Activated naive CD8-positive, alpha-beta T cell (primary cell): ENCODE data around the gene STRA6.
"Not testable (repeated sequence)": the region's sequence is repeated elsewhere in the genome, so short reads cannot be mapped to it uniquely, and the experiment has no call there.

Experiments
- H3K27ac Mint-ChIP-seq: one replicate; pipeline ENCODE4 v1.8.0; 2021; ENCODE audit warnings: mixed read lengths
- H3K27me3 Mint-ChIP-seq: one replicate; pipeline ENCODE4 v1.8.0; 2021; ENCODE audit warnings: mixed read lengths
- H3K36me3 Mint-ChIP-seq: one replicate; pipeline ENCODE4 v1.8.0; 2021; ENCODE audit warnings: mixed read lengths
- H3K4me1 Mint-ChIP-seq: one replicate; pipeline ENCODE4 v1.8.0; 2021; ENCODE audit warnings: low read depth, mixed read lengths
- H3K4me3 Mint-ChIP-seq: one replicate; pipeline ENCODE4 v1.8.0; 2021; ENCODE audit warnings: mild to moderate bottlenecking, mixed read lengths
- H3K9me3 Mint-ChIP-seq: one replicate; pipeline ENCODE4 v1.8.0; 2021; ENCODE audit warnings: low read depth, mixed read lengths

The STRA6 gene

DNA sequence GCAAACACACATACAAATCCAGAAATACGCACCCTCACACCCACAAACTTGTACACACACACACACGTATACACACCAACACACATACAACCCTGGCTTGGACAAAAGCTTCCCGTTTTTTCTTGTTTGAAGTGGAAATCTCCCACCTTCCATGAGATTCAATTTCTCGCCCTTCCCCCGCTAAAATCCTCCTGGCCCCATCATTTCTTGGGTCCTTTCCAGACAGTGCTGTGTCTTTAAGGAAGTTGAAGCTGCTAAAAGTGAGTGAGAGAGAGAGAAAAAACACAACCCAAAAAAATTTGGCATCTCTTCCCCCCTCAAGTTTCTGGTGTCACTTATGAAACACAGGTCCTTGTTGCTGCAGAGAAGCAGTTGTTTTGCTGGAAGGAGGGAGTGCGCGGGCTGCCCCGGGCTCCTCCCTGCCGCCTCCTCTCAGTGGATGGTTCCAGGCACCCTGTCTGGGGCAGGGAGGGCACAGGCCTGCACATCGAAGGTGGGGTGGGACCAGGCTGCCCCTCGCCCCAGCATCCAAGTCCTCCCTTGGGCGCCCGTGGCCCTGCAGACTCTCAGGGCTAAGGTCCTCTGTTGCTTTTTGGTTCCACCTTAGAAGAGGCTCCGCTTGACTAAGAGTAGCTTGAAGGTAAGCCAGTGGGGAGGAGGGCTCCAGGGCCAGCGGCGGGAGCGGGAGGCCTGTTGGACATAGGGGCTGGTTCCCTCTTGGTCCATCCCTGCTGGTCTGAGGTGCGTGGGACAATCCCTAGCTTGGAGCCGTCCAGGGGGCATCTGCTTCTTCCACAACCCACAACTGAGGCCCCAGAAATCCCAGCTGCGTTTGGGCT lies 29.0 kb downstream of the STRA6 start, which contains the start of gene ISLR:
Gene ISLR, plus strand, starts transcription at position 331 of the 839 bp plus-strand sequence. CDS start 1,149 bp downstream, outside the sequence.
- Mint-ChIP-seq H3K27me3 (no peaks in the 10 kb centered on the region), H3K27ac (no peak within 1 kb of the TSS), H3K4me1 (no peaks in the 10 kb centered on the region), H3K36me3 (no peaks in the 10 kb centered on the region), H3K4me3 (no peak within 1 kb of the TSS), H3K9me3 (no peaks in the 10 kb centered on the region)

GRCh38 chr15:74172701-74173379 lies 29.7 kb downstream of the STRA6 start:
- Mint-ChIP-seq H3K4me3 (no peak overlapping the region), H3K4me1 (no peaks in the 10 kb centered on the region), H3K27ac (no peak overlapping the region), H3K27me3 (no peaks in the 10 kb centered on the region), H3K36me3 (no peaks in the 10 kb centered on the region), H3K9me3 (no peaks in the 10 kb centered on the region)

DNA sequence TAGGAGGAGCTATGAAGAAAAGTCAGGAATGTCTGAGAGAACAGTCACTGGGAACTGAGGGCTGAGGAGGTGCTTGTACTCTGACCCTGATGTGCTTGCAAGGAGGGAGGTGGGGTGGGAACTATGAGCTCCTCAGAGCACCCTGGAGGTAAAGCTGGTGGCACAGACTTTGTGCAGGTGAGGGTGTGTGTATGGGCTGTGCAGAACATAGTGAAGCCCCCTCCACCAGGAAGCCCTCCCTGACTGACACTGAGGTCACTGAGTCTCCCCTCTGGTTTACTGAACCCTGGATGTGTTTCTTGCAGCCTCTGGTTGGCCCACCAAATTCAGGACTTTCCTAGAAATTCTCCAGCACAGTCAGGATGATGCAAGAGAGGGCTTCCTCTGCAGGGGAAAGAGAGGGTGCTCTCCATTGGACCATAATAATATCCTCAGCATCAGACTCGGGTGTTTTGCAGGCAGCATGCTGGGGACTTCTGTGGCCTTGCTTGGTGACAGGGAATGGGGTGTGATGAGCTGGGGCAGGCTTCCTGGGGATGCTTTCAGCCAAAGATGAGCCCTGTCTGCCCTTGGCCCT lies 30.5 kb downstream of the STRA6 start:
- Mint-ChIP-seq H3K27ac (no peak overlapping the region), H3K4me1 (no peaks in the 10 kb centered on the region), H3K27me3 (no peaks in the 10 kb centered on the region), H3K36me3 (no peaks in the 10 kb centered on the region), H3K9me3 (no peaks in the 10 kb centered on the region), H3K4me3 (no peak overlapping the region)

DNA sequence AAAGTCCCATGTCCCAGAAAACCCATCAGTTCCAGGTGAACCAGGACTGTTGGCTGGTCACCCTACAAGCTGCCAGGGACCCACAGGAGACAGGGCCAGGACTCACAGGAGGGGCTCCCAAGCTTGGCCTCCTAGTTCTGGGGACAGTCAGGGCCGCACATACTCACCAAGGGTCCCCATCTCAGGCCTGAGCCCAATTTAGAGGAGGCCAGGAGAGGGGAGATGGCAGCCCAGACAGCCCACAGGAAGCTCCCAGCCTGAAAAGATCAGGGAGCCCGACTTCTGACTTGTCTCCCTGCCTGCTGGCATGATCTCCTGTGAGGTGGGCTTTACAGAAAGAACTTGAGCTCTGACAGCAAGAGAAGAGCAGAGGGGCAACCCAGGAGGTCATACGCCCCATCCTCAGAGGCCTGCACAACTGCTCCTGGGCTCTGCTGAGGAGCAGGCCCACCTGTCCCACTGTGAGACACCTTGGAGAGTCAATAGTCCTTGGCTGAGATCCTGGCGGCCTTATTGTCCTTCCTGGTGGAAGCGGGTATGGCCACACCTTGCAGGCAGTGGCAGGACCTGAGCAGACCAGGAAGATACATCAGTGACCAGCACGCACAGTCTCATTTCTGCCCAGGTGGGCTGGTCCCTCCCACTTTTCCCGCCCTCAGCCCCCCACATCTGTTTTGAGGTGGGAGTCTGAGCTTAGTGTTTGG lies 31.6 kb downstream of the STRA6 start:
- H3K36me3 Mint-ChIP-seq: no peaks in the 10 kb centered on the region
- no peak overlapping the region for H3K27ac Mint-ChIP-seq
- no peaks in the 10 kb centered on the region for H3K27me3 Mint-ChIP-seq
- H3K4me3 Mint-ChIP-seq: no peak overlapping the region
- no peaks in the 10 kb centered on the region for H3K4me1 Mint-ChIP-seq
- H3K9me3 Mint-ChIP-seq: no peaks in the 10 kb centered on the region

DNA sequence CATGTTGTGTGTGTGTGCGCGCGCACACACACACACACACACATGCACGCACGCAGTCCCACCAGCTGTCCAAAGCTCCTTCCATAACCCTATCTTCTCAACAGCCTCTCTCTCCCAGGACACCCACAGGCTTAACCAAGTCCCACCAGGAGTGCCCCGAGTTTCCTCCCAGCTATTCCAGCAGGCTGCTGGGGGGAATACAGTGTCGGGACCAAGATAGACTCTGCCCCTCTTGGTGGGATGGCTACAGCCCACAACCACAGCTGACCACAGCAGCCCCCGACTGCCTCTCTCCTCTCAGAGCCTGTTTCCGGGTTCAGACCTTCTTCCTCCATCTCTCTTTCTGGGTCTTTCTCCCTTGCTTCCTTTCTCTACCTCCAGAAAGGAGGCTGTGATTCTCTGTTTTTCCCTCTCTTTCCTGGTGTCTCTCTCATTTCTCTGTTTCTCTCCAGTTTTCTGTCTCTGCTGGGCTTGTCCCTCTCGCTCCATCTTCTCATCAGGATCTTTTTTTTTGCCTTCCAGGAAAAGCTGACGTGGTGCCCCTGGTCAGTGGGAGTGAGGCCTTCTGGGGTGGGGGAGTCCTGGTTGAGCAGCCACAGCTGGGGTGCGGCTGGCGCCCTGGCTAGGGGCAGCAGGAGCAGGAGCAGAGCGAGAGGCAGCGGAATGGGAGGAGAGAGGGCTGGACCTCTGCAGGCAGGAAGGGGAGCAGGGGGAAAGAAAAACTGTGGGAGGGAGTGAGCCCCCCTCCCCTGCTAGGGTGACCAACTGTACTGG lies 32.3 kb downstream of the STRA6 start:
- H3K36me3 Mint-ChIP-seq: no peaks in the 10 kb centered on the region
- H3K27me3 Mint-ChIP-seq: no peaks in the 10 kb centered on the region
- H3K27ac Mint-ChIP-seq: no peak overlapping the region
- no peak overlapping the region for H3K4me3 Mint-ChIP-seq
- H3K9me3 Mint-ChIP-seq: no peaks in the 10 kb centered on the region
- no peaks in the 10 kb centered on the region for H3K4me1 Mint-ChIP-seq

- Mint-ChIP-seq H3K27me3 (no peaks in the 10 kb centered on the region), H3K4me1 (no peaks in the 10 kb centered on the region), H3K27ac (no peak overlapping the region), H3K36me3 (no peaks in the 10 kb centered on the region), H3K4me3 (no peak overlapping the region), H3K9me3 (no peaks in the 10 kb centered on the region)
Measured at GRCh38 chr15:74168711-74169126, 33.9 kb downstream of the STRA6 start.

DNA sequence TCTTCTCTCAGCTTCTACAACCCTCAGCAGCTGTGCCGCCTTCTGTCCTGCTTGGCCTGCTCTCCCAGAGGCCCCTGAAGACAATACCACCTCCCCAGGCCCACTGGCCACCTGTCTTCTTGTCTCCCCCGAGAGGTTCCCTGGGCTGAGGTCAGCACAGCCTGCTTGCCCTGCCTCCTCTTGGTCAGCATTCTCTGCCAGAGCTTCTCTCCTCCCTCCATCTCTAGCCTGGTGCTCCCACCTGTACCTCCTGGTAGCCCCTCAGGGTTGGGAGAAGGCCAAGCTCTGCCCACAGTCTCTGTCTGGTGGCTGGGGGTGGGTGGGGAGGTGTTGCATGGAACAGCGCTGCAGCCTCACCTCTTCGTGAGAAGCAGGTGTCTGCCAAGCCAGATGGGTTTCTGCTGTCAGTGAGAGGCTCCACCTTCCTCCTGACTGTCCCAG lies 34.7 kb downstream of the STRA6 start:
- Mint-ChIP-seq H3K36me3 (no peaks in the 10 kb centered on the region), H3K27me3 (peaks cover under 1% of the 10 kb centered on the region), H3K4me1 (no peaks in the 10 kb centered on the region), H3K9me3 (no peaks in the 10 kb centered on the region), H3K4me3 (no peak overlapping the region), H3K27ac (no peak overlapping the region)

GRCh38 chr15:74165461-74165860 lies 37.1 kb downstream of the STRA6 start:
- H3K36me3 Mint-ChIP-seq: no peaks in the 10 kb centered on the region
- H3K27ac Mint-ChIP-seq: no peak overlapping the region
- no peaks in the 10 kb centered on the region for H3K4me1 Mint-ChIP-seq
- peaks cover 3% of the 10 kb centered on the region for H3K27me3 Mint-ChIP-seq
- no peaks in the 10 kb centered on the region for H3K9me3 Mint-ChIP-seq
- H3K4me3 Mint-ChIP-seq: no peak overlapping the region

- not testable (repeated sequence) for H3K27me3 Mint-ChIP-seq, H3K9me3 Mint-ChIP-seq, H3K36me3 Mint-ChIP-seq, H3K27ac Mint-ChIP-seq, H3K4me1 Mint-ChIP-seq, H3K4me3 Mint-ChIP-seq
Measured at GRCh38 chr15:74162195-74162536, 40.4 kb downstream of the STRA6 start.

GRCh38 chr15:74160390-74160789 lies 42.2 kb downstream of the STRA6 start:
- not testable (repeated sequence) for H3K27me3 Mint-ChIP-seq, H3K27ac Mint-ChIP-seq, H3K4me3 Mint-ChIP-seq, H3K36me3 Mint-ChIP-seq, H3K9me3 Mint-ChIP-seq
- H3K4me1 Mint-ChIP-seq: peaks cover 14% of the 10 kb centered on the region

DNA sequence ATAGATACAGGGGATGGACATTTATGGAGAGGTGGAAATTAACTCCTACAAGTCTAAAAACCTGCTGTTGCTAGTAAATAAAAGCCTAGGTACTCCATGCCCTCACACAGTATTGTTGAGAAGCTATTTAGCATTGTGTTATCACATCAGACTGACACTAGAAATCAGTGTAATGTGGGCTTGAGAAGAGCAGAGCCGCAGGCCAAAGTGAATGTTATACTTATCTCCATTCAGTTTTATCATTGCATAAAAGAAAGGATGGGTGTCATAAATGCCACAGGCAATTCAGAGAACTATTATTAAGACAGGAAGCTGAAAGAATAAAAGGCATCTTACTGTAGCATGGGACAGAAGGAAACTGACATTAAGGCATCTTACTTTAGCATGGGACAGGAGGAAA lies 42.8 kb downstream of the STRA6 start:
- Mint-ChIP-seq H3K9me3 (no peaks in the 10 kb centered on the region), H3K27ac (no peak overlapping the region), H3K4me3 (no peak overlapping the region), H3K27me3 (peaks cover 5% of the 10 kb centered on the region), H3K36me3 (no peaks in the 10 kb centered on the region), H3K4me1 (peaks cover 14% of the 10 kb centered on the region)

- Mint-ChIP-seq H3K9me3 (no peaks in the 10 kb centered on the region), H3K36me3 (no peaks in the 10 kb centered on the region), H3K4me3 (no peak overlapping the region), H3K27ac (no peak overlapping the region), H3K4me1 (peaks cover 14% of the 10 kb centered on the region), H3K27me3 (peaks cover 5% of the 10 kb centered on the region)
Measured at GRCh38 chr15:74158855-74159650, 43.5 kb downstream of the STRA6 start.

DNA sequence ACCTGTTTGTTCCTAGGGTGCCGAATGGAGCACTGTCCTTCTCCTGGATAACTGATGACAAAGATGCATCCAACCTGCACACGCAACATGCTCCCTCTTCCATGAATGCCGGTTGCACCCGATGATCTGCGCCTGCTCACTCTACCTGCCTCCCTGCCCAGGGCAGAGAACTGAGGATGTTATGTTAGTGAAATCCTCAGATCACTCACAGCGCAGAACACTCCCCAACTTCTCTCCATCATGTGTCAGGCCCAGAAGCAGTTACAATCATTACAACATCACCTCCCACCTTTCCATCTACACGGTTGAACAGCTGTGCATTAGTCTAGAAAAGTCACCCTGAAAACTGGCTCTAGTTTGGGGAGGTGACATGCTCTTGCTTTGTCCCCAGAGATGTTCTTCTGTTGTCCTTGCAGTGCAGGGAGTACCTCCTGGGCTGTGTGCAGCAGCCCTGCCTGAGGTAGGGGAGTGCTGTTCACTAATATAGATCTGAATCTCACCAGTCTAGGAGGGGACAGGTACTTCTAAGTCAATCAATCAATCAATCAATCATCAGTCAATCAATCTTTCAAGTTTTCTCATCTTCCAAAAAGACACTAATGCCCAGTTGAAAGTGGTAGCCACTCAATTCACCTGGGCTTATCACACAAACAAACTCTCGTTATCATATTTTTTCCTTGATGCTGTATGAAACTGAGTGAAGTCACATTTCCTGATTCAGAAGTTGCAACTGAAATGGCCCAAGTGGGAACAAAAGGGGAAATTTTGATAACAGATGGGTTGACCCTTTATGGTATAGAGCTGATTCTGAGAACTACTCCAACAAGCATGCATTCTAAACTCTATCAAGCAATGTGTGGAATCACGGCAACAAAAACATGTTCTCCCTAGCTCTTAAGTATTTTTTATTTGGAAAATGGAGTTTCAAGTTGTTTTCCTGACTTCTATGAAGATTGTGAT lies 44.4 kb downstream of the STRA6 start:
- H3K27me3 Mint-ChIP-seq: peaks cover 8% of the 10 kb centered on the region
- no peaks in the 10 kb centered on the region for H3K36me3 Mint-ChIP-seq
- peaks cover 14% of the 10 kb centered on the region for H3K4me1 Mint-ChIP-seq
- no peaks in the 10 kb centered on the region for H3K9me3 Mint-ChIP-seq
- no peak overlapping the region for H3K27ac Mint-ChIP-seq
- H3K4me3 Mint-ChIP-seq: no peak overlapping the region
